HepG2 (cell line): ENCODE results near the gene GPRIN1. TPM values are rescaled to one million over a fixed set of nuclear protein-coding genes. Genes with fewer than 3 reads are reported as not detected.

Experiments used
- CC2D1A ChIP-seq: sonication (generic); formaldehyde crosslinking; IDR thresholded peaks from 2 replicates; pipeline ENCODE4 v1.8.1; 2023; ENCODE audit warnings: mild to moderate bottlenecking, missing genetic modification reagents
- CEBPB ChIP-seq: IDR thresholded peaks from 2 replicates; pipeline ENCODE4 v1.6.1; 2011; ENCODE audit warnings: low read depth, low read length, improper control_type of control experiment, borderline replicate concordance
- CREB1 ChIP-seq, 2 experiments: fragments of 450-650 bp in 1 of 2; IDR thresholded peaks; 2 replicates each; pipeline ENCODE4 v1.6.1; 2016 to 2017; ENCODE audit warnings: control low read depth in 1 of 2, mild to moderate bottlenecking in 1 of 2, missing compliant biosample characterization in 1 of 2, missing genetic modification characterization in 1 of 2
- FOXK1 ChIP-seq: sonication (generic); formaldehyde crosslinking; IDR thresholded peaks from 2 replicates; pipeline ENCODE4 v1.4.0; 2020; ENCODE audit warnings: low read depth, missing genetic modification reagents, borderline replicate concordance
- HNF4A ChIP-seq: sonication (generic); formaldehyde crosslinking; IDR thresholded peaks from 2 replicates; pipeline ENCODE4 v1.4.0; 2020; ENCODE audit warnings: missing genetic modification reagents
- HNRNPUL1 ChIP-seq: fragments of 200-400 bp; formaldehyde crosslinking; IDR thresholded peaks from 2 replicates; pipeline ENCODE4 v1.6.1; 2017; ENCODE audit warnings: low read depth, mild to moderate bottlenecking, low read length, moderate library complexity
- RFX1 ChIP-seq: fragments of 450-650 bp; IDR thresholded peaks from 2 replicates; pipeline ENCODE4 v1.6.1; 2017
- RFX3 ChIP-seq: IDR thresholded peaks from 2 replicates; pipeline ENCODE4 v1.6.1; 2016; ENCODE audit warnings: missing biosample characterization, missing genetic modification reagents
- RFX5 ChIP-seq: IDR thresholded peaks from 2 replicates; pipeline ENCODE4 v1.6.1; 2011; ENCODE audit warnings: low read depth, low read length, improper control_type of control experiment
- ZBTB21 ChIP-seq: sonication (generic); formaldehyde crosslinking; IDR thresholded peaks from 2 replicates; pipeline ENCODE4 v1.4.0; 2020; ENCODE audit warnings: missing genetic modification reagents
- ZMYM2 ChIP-seq: sonication (generic); formaldehyde crosslinking; IDR thresholded peaks from 2 replicates; pipeline ENCODE4 v1.8.0; 2022; ENCODE audit warnings: mild to moderate bottlenecking, missing genetic modification reagents
- ZNF101 ChIP-seq: sonication (generic); formaldehyde crosslinking; IDR thresholded peaks from 2 replicates; pipeline ENCODE4 v1.4.0; 2020; ENCODE audit warnings: mild to moderate bottlenecking, low read depth, missing genetic modification reagents, borderline replicate concordance
- ZNF660 ChIP-seq: sonication (generic); formaldehyde crosslinking; IDR thresholded peaks from 2 replicates; pipeline ENCODE4 v1.5.1; 2020; ENCODE audit warnings: mild to moderate bottlenecking, low read depth, missing genetic modification reagents, borderline replicate concordance
- ZSCAN20 ChIP-seq: sonication (generic); formaldehyde crosslinking; IDR thresholded peaks from 2 replicates; pipeline ENCODE4 v1.4.0; 2020; ENCODE audit warnings: missing genetic modification reagents, mild to moderate bottlenecking, borderline replicate concordance
- polyA plus RNA-seq, 8 experiments: library from polyadenylated mRNA; depleted of rRNA in 3 of 8; stranded (reverse) in 7 of 8; unstranded in 1 of 8; fragments of >200 nt; fragmentation: Illumina TruSeq in 4 of 8; extraction: Trizol in 4 of 8; gene quantifications; 2 replicates each; pipeline versions ENCODE4 v1.2.1 to v1.2.3, GENCODE V29; 2011 to 2016; ENCODE audit warnings: low read depth in 4 of 8, missing spikeins in 1 of 8, mixed read lengths in 1 of 8; ENCODE audit not compliant: insufficient read depth in 1 of 8
- total RNA-seq, 5 experiments: library from RNA; depleted of rRNA; stranded (reverse); fragments of >200 nt; fragmentation: Illumina TruSeq; extraction: Trizol; gene quantifications; 2 replicates each; pipeline ENCODE4 v1.2.3, GENCODE V29; 2016; ENCODE audit warnings: low read depth in 1 of 5
- TF ChIP-seq, protein P1 (sequence below): sonication (generic); formaldehyde crosslinking; IDR thresholded peaks from 2 replicates; pipeline ENCODE4 v1.9.0; 2022; ENCODE audit warnings: missing genetic modification reagents, mild to moderate bottlenecking, borderline replicate concordance
- TF ChIP-seq, protein P2 (sequence below): sonication (generic); IDR thresholded peaks from 2 replicates; pipeline ENCODE4 v1.6.1; 2016; ENCODE audit warnings: low read depth, borderline replicate concordance
- TF ChIP-seq, protein P3 (sequence below): sonication (generic); formaldehyde crosslinking; IDR thresholded peaks from 2 replicates; pipeline ENCODE4 v1.8.1; 2023; ENCODE audit warnings: missing genetic modification reagents, inconsistent platforms, borderline replicate concordance
- TF ChIP-seq, protein P4 (sequence below): sonication (generic); formaldehyde crosslinking; IDR thresholded peaks from 2 replicates; pipeline ENCODE4 v1.8.0; 2022; ENCODE audit warnings: mild to moderate bottlenecking, missing genetic modification reagents
- TF ChIP-seq, protein P5 (sequence below): sonication (generic); formaldehyde crosslinking; IDR thresholded peaks from 2 replicates; pipeline ENCODE4 v1.9.0; 2021; ENCODE audit warnings: mild to moderate bottlenecking, missing genetic modification reagents

GPRIN1 gene
- total and polyA plus RNA-seq, 2 of the 13 experiments (the other 11 are each of a cell fraction or from before 2014, with no cell fraction given), result 0.32 to 2.0 TPM

DNA sequence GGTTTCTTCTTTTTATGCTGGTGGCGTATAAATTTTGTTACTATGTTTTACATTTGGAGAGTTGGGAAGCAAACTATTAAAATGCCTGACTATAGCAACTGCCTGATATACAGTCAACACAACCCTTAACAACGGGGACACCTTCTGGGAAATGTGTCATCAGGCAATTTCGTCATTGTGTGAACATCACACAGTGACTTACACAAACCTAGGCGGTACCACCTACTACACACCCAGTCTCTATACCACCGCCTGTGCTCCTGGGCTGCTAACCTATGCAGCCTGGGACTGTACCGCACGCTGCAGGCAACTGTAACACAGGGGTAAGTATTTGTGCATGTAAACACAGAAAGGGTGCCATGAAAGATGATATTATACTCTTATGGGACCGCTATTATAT is 62.2 kb downstream of the GPRIN1 start (continued):
- TF ChIP-seq, protein P1, sequence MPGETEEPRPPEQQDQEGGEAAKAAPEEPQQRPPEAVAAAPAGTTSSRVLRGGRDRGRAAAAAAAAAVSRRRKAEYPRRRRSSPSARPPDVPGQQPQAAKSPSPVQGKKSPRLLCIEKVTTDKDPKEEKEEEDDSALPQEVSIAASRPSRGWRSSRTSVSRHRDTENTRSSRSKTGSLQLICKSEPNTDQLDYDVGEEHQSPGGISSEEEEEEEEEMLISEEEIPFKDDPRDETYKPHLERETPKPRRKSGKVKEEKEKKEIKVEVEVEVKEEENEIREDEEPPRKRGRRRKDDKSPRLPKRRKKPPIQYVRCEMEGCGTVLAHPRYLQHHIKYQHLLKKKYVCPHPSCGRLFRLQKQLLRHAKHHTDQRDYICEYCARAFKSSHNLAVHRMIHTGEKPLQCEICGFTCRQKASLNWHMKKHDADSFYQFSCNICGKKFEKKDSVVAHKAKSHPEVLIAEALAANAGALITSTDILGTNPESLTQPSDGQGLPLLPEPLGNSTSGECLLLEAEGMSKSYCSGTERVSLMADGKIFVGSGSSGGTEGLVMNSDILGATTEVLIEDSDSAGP (CRISPR knock-in tag), result no peak
- TF ChIP-seq RFX1, result peak; percentile 73
- TF ChIP-seq ZNF101 (CRISPR knock-in tag), result no peak
- no peak for TF ChIP-seq CC2D1A
- no peak for TF ChIP-seq ZMYM2 (CRISPR knock-in tag)
- TF ChIP-seq, protein P2, sequence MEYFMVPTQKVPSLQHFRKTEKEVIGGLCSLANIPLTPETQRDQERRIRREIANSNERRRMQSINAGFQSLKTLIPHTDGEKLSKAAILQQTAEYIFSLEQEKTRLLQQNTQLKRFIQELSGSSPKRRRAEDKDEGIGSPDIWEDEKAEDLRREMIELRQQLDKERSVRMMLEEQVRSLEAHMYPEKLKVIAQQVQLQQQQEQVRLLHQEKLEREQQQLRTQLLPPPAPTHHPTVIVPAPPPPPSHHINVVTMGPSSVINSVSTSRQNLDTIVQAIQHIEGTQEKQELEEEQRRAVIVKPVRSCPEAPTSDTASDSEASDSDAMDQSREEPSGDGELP, result no peak
- peak; percentile 62 for TF ChIP-seq RFX3 (CRISPR knock-in tag)
- TF ChIP-seq ZBTB21 (CRISPR knock-in tag), result peak; percentile 90
- TF ChIP-seq HNRNPUL1, result no peak
- no peak for TF ChIP-seq RFX5
- TF ChIP-seq, protein P3, sequence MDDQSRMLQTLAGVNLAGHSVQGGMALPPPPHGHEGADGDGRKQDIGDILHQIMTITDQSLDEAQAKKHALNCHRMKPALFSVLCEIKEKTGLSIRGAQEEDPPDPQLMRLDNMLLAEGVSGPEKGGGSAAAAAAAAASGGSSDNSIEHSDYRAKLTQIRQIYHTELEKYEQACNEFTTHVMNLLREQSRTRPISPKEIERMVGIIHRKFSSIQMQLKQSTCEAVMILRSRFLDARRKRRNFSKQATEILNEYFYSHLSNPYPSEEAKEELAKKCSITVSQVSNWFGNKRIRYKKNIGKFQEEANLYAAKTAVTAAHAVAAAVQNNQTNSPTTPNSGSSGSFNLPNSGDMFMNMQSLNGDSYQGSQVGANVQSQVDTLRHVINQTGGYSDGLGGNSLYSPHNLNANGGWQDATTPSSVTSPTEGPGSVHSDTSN (CRISPR knock-in tag), result no peak
- TF ChIP-seq, protein P4, sequence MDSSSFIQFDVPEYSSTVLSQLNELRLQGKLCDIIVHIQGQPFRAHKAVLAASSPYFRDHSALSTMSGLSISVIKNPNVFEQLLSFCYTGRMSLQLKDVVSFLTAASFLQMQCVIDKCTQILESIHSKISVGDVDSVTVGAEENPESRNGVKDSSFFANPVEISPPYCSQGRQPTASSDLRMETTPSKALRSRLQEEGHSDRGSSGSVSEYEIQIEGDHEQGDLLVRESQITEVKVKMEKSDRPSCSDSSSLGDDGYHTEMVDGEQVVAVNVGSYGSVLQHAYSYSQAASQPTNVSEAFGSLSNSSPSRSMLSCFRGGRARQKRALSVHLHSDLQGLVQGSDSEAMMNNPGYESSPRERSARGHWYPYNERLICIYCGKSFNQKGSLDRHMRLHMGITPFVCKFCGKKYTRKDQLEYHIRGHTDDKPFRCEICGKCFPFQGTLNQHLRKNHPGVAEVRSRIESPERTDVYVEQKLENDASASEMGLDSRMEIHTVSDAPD (CRISPR knock-in tag), result no peak
- 0 out of 2 replicates have a peak, but pooled peaks have one; percentile 10 for TF ChIP-seq HNF4A (CRISPR knock-in tag)
- TF ChIP-seq, protein P5, sequence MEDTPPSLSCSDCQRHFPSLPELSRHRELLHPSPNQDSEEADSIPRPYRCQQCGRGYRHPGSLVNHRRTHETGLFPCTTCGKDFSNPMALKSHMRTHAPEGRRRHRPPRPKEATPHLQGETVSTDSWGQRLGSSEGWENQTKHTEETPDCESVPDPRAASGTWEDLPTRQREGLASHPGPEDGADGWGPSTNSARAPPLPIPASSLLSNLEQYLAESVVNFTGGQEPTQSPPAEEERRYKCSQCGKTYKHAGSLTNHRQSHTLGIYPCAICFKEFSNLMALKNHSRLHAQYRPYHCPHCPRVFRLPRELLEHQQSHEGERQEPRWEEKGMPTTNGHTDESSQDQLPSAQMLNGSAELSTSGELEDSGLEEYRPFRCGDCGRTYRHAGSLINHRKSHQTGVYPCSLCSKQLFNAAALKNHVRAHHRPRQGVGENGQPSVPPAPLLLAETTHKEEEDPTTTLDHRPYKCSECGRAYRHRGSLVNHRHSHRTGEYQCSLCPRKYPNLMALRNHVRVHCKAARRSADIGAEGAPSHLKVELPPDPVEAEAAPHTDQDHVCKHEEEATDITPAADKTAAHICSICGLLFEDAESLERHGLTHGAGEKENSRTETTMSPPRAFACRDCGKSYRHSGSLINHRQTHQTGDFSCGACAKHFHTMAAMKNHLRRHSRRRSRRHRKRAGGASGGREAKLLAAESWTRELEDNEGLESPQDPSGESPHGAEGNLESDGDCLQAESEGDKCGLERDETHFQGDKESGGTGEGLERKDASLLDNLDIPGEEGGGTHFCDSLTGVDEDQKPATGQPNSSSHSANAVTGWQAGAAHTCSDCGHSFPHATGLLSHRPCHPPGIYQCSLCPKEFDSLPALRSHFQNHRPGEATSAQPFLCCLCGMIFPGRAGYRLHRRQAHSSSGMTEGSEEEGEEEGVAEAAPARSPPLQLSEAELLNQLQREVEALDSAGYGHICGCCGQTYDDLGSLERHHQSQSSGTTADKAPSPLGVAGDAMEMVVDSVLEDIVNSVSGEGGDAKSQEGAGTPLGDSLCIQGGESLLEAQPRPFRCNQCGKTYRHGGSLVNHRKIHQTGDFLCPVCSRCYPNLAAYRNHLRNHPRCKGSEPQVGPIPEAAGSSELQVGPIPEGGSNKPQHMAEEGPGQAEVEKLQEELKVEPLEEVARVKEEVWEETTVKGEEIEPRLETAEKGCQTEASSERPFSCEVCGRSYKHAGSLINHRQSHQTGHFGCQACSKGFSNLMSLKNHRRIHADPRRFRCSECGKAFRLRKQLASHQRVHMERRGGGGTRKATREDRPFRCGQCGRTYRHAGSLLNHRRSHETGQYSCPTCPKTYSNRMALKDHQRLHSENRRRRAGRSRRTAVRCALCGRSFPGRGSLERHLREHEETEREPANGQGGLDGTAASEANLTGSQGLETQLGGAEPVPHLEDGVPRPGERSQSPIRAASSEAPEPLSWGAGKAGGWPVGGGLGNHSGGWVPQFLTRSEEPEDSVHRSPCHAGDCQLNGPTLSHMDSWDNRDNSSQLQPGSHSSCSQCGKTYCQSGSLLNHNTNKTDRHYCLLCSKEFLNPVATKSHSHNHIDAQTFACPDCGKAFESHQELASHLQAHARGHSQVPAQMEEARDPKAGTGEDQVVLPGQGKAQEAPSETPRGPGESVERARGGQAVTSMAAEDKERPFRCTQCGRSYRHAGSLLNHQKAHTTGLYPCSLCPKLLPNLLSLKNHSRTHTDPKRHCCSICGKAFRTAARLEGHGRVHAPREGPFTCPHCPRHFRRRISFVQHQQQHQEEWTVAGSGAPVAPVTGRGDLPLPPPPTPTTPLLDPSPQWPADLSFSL (CRISPR knock-in tag), result peak; percentile 94
- peak; percentile 84 for TF ChIP-seq CREB1 (IDR thresholded peaks at IDR 0.05)
- peak; percentile 84 for TF ChIP-seq CREB1 (CRISPR knock-in tag; IDR thresholded peaks at IDR 0.05)
- no peak for TF ChIP-seq FOXK1 (CRISPR knock-in tag)
- peak; percentile 90 for TF ChIP-seq CEBPB
- TF ChIP-seq ZSCAN20 (CRISPR knock-in tag), result no peak
- TF ChIP-seq ZNF660 (CRISPR knock-in tag), result no peak
